ENCODE measurements around the gene DLGAP1. TPM values are rescaled to one million over a fixed set of nuclear protein-coding genes. Genes with fewer than 3 reads are reported as not detected.
"Not testable (repeated sequence)": the region's sequence is repeated elsewhere in the genome, so short reads cannot be mapped to it uniquely, and the experiment has no call there.

Gene DLGAP1
- polyA plus RNA-seq, 1 donor from 2014 or later = 4.5 TPM

GRCh38 chr18:4319738-4320677 is 135.1 kb downstream of the DLGAP1 start:
- TF ChIP-seq EP300 (conservative IDR thresholded peaks at IDR 0.05; ENCODE audit: poor library complexity, severe bottlenecking) (no peak), MXI1 (conservative IDR thresholded peaks at IDR 0.05; ENCODE audit: poor library complexity, severe bottlenecking) (no peak), CTCF (IDR thresholded peaks at IDR 0.05; ENCODE audit: poor library complexity, severe bottlenecking) (no peak), EZH2 (IDR thresholded peaks at IDR 0.05; ENCODE audit: borderline replicate concordance, insufficient read depth, low read length, poor library complexity, severe bottlenecking) (no peak), SMC3 (conservative IDR thresholded peaks at IDR 0.05; ENCODE audit: poor library complexity) (no peak), RAD21 (conservative IDR thresholded peaks at IDR 0.05) (no peak), POLR2AphosphoS5 (IDR thresholded peaks at IDR 0.05) (no peak), TAF1 (IDR thresholded peaks at IDR 0.05; ENCODE audit: low read depth) (no peak), REST (IDR thresholded peaks at IDR 0.05; ENCODE audit: borderline replicate concordance) (no peak)
- no peaks in the 10 kb centered on the region for H3K27me3 ChIP-seq (ENCODE audit: insufficient read depth, low read depth, low read length)
- no peak overlapping the region for H3K4me3 ChIP-seq (ENCODE audit: low read length)
- H4K20me1 ChIP-seq (ENCODE audit: insufficient read depth) = no peaks in the 10 kb centered on the region
- H3K4me2 ChIP-seq (ENCODE audit: low read length) = no peak overlapping the region
- H3K9ac ChIP-seq (ENCODE audit: low read length) = no peak overlapping the region
- H3K36me3 ChIP-seq (ENCODE audit: insufficient read depth, low read length) = no peaks in the 10 kb centered on the region
- no peaks in the 10 kb centered on the region for H3K9me3 ChIP-seq (ENCODE audit: low read length)
- H2AFZ ChIP-seq (ENCODE audit: low read depth, low read length) = no peak overlapping the region
- no peaks in the 10 kb centered on the region for H3K79me2 ChIP-seq (replicated peaks; ENCODE audit: insufficient read depth, low read length)
- no peak overlapping the region for H3K27ac ChIP-seq (ENCODE audit: low read length)
- no peaks in the 10 kb centered on the region for H3F3A ChIP-seq (ENCODE audit: insufficient read depth, low read length, poor library complexity, severe bottlenecking)
- no peaks in the 10 kb centered on the region for H3K9me2 ChIP-seq (ENCODE audit: insufficient read depth, low read length)

- no peak overlapping the region for H3K27ac ChIP-seq (ENCODE audit: low read length)
- H3F3A ChIP-seq (ENCODE audit: insufficient read depth, low read length, poor library complexity, severe bottlenecking) = no peaks in the 10 kb centered on the region
- no peak overlapping the region for H3K4me2 ChIP-seq (ENCODE audit: low read length)
- H3K79me2 ChIP-seq (replicated peaks; ENCODE audit: insufficient read depth, low read length) = no peaks in the 10 kb centered on the region
- no peaks in the 10 kb centered on the region for H4K20me1 ChIP-seq (ENCODE audit: insufficient read depth)
- no peaks in the 10 kb centered on the region for H3K9me2 ChIP-seq (ENCODE audit: insufficient read depth, low read length)
- H3K9me3 ChIP-seq (ENCODE audit: low read length) = no peaks in the 10 kb centered on the region
- no peaks in the 10 kb centered on the region for H3K27me3 ChIP-seq (ENCODE audit: insufficient read depth, low read depth, low read length)
- no peak for TF ChIP-seq SMC3 (conservative IDR thresholded peaks at IDR 0.05; ENCODE audit: poor library complexity)
- TF ChIP-seq POLR2AphosphoS5 (IDR thresholded peaks at IDR 0.05) = no peak
- TF ChIP-seq EP300 (conservative IDR thresholded peaks at IDR 0.05; ENCODE audit: poor library complexity, severe bottlenecking) = no peak
- TF ChIP-seq CTCF (IDR thresholded peaks at IDR 0.05; ENCODE audit: poor library complexity, severe bottlenecking) = no peak
- TF ChIP-seq MXI1 (conservative IDR thresholded peaks at IDR 0.05; ENCODE audit: poor library complexity, severe bottlenecking) = no peak
- TF ChIP-seq REST (IDR thresholded peaks at IDR 0.05; ENCODE audit: borderline replicate concordance) = no peak
- no peak for TF ChIP-seq RAD21 (conservative IDR thresholded peaks at IDR 0.05)
- no peak for TF ChIP-seq EZH2 (IDR thresholded peaks at IDR 0.05; ENCODE audit: borderline replicate concordance, insufficient read depth, low read length, poor library complexity, severe bottlenecking)
- TF ChIP-seq TAF1 (IDR thresholded peaks at IDR 0.05; ENCODE audit: low read depth) = no peak
- H2AFZ ChIP-seq (ENCODE audit: low read depth, low read length) = no peak overlapping the region
- H3K4me3 ChIP-seq (ENCODE audit: low read length) = no peak overlapping the region
- H3K36me3 ChIP-seq (ENCODE audit: insufficient read depth, low read length) = no peaks in the 10 kb centered on the region
- no peak overlapping the region for H3K9ac ChIP-seq (ENCODE audit: low read length)
Observed at GRCh38 chr18:4318311-4318710, 136.8 kb downstream of the DLGAP1 start.

- not testable (repeated sequence) for H2AFZ ChIP-seq (ENCODE audit: low read depth, low read length); H3K79me2 ChIP-seq (replicated peaks; ENCODE audit: insufficient read depth, low read length); H3K4me2 ChIP-seq (ENCODE audit: low read length); H3K27me3 ChIP-seq (ENCODE audit: insufficient read depth, low read depth, low read length); H3K9me3 ChIP-seq (ENCODE audit: low read length); H3K27ac ChIP-seq (ENCODE audit: low read length); H3K9ac ChIP-seq (ENCODE audit: low read length); H3K4me3 ChIP-seq (ENCODE audit: low read length); H4K20me1 ChIP-seq (ENCODE audit: insufficient read depth); H3F3A ChIP-seq (ENCODE audit: insufficient read depth, low read length, poor library complexity, severe bottlenecking); H3K9me2 ChIP-seq (ENCODE audit: insufficient read depth, low read length); H3K36me3 ChIP-seq (ENCODE audit: insufficient read depth, low read length)
Observed at GRCh38 chr18:4311945-4312344, 143.2 kb downstream of the DLGAP1 start.

All from neural cell (in vitro differentiated cells).